GM18499 (cell line): Measurements from ENCODE around the gene DAB2IP.
"Not testable (repeated sequence)": the region's sequence is repeated elsewhere in the genome, so short reads cannot be mapped to it uniquely, and the experiment has no call there.

Experiments
- ATAC-seq: cut with Tn5 transposase; IDR thresholded peaks from one replicate; pipeline ENCODE4 v1.9.1; 2021; ENCODE audit warnings: moderate number of reproducible peaks; ENCODE audit not compliant: insufficient read depth, unreplicated experiment

Gene DAB2IP

DNA sequence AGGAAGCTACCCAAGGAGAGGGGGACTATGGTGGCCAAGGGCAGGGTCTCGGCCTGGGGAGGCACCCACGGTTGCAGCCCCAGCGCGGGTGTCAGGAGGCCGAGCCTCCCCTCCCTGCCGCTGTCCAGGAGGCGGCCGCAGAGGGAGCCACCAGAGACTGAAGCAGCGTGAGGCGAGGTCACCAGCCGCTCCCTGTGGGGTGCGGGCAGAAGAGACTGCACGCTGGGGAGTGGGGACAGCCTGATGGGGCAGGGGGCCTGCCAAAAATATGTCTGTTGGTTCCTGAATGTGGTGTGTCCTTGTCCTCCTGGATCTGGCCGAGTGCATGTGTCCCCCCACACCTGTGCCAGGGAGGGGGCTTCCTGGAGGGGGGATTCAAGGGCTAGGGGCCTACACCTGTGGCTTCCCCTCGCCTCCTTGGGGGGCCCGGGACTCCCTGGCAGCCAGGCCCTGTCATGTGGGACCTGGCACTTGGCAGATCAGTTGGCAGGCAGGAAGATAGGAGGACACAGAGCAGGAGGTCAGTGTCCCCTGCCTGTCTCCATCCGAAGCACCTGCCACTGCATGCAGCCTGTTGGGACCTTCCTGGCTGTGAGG, 131.2 kb downstream of the DAB2IP start:
- ATAC-seq: no peak

DNA sequence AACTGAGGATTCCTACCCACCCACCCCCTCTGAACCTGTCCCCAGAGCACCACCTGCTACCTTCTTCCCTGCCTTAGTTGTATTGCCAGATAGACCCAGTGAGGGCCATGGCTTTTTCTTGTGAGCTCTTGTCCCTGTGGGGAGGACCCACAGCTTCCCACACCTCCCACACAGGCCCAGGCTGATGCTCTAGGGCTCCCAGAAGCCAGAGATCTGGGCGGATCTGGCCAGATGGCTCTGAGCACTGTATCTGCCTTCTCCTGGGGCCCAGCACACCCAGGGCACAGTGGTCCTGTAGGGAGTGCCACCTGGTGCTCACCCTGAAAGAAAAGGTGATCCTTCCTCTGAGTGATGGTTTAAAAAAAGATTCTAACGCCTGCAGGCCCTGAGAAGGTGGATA, 131.7 kb downstream of the DAB2IP start:
- no peak for ATAC-seq

DNA sequence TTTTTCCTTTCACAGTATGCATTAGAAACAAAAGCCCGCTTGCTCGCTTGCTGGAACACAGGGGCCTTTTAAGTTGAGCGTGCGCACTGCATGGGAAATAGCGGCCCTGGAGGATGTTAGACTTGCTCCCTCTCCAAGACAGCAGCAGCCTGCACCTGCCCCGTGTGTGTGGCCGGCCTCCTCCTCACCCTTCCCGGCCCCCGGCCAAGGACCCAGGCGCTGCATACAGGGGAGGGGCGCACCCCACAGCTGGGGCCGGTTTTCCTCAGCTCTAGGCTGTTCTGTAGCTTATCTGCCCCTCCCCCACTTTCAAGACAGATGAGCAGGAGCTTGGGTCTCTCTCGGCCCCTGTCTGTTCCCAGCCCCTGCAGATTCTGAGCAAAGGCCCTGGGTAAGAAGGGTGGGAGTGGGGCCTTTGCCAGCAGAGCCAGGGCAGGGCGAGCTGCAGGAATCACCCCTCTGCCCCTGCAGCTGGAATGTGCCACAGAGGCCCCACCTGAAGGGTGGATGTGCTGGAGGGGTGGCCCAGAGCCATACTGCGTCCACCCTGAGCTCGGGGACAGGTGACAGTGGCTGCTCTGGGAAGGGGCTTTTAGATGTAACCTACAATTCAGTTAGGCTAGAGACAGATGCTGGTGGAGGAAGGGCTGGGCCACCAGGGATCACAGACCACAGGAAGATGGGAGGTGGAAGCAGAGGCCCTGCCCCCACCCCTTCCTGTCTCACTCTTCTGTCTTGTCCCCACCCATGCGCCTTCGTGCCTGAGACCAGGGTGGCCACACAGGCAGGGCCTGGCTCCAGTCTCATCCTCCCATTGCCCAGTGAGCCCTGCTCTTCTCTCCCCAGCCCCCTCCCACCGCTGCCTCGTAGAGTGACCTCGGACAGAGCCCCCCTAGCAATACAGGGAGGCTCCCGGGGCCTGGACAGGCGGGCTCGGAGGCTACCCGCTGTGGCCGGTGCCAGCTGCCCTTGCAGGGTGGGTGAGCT, 132.4 kb downstream of the DAB2IP start:
- ATAC-seq: no peak

DNA sequence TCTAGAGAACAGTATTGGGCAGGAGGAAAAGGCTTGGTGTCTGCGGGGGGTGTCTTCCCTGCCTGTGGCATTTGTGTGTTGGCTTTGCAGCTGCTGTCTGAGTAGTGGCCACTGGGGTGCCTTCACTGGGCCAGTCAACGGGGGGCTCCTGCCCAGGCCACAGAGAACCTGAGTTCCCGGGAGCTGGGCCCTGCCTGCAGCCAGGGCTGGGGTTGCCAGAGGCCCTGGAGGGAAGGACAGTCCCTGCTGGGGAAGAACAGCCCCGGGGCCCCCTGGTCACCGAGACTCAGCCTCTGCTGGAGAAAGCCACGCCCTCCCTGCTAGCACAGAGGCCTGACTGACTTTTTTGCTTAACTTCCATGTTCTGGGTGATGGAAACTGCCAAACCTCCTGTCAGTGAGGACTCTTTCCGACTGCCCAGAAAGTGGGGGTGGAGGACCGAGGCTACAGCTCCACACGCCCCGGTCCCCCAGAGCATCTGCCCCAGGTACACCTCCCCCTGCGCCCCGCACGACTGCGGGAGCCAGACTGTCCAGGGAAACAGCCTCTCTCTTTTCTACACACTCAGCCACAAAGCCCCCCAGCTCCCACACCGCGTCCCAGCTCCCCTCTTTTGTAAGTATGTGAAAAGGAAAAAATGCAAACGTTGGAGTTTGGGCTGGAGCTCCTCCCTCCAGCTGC, 133.4 kb downstream of the DAB2IP start:
- no peak for ATAC-seq

DNA sequence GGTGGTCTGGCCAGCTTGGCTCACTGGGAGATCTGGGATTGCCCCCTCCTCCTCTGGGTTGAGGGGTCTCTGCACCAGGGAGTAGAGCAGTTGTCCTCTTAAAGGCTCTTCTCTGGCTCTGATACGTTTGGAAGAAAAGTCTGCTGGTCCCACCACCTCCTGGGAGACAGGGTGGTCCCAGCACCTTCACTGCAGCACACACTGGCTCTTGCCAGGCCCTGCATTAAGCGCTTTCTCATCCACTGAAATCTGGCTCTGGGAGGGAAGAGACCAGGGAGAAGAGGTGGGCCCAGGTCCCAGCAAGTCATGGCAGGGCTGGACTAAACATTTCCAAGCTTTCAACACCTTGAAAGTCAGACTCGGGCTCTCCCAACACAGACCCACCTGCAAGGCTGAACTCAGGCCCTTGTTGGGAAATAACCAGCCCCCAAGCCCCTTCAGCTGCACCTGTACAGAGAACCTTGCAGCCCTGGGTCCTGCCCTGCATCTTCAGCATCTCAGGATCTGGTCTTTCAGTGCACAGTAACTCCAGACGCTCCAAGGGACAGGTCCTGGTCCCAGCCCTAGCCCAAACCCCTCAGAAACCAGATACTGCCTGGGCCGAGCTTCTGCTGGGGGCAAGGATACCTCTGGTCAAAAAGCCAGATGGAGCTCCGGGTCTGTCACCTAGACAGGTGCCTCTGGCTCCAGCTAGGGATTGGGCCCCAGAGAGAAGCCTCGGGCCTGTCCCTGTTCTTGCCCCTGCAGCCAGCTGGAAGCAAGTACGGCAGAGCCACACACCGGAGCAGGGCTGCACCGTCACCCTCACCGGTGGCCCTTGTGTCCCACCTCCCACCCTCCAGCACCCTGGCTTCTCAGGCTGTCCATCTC, 134.5 kb downstream of the DAB2IP start:
- no peak for ATAC-seq

DNA sequence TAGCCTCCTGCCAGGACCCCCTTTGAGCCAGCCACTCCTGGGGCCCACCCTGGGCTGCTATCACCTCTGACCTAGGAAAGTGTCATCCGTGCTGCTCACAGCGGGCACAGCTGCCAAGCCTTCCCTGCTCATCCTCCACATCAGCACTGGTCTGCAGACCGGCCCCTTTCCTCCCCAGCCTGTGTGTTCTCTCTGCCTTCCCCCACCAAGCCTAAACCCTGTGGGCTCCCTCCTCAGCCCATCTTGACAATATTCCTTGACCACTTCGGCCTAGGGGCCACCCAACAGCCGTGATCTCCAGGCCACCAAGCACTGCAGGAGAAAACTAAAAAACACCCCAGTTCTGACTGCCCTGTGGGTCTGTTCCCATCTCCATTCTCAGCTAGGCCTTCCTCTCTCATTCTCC, 135.1 kb downstream of the DAB2IP start:
- ATAC-seq: no peak

DNA sequence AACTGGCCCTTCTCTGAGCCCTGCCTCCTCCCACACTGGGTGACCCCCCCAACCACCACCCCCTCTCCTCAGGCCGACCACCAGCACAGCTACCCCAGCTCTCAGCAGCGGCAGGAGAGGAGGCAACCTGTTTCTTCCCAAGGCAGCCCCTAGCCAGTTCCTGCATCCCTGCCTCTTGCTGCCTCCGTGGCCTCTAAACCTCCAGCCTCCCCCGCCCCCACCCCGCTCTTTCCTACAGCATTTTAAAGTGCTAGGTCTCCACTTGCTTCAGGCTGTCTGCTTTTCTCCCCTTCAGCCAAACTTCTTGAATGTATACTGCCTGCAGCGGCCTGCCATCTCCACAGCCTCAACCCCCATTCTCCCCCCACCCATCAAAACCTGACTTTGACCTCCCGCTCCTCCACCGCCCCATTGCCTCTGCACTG, 135.6 kb downstream of the DAB2IP start:
- no peak for ATAC-seq

DNA sequence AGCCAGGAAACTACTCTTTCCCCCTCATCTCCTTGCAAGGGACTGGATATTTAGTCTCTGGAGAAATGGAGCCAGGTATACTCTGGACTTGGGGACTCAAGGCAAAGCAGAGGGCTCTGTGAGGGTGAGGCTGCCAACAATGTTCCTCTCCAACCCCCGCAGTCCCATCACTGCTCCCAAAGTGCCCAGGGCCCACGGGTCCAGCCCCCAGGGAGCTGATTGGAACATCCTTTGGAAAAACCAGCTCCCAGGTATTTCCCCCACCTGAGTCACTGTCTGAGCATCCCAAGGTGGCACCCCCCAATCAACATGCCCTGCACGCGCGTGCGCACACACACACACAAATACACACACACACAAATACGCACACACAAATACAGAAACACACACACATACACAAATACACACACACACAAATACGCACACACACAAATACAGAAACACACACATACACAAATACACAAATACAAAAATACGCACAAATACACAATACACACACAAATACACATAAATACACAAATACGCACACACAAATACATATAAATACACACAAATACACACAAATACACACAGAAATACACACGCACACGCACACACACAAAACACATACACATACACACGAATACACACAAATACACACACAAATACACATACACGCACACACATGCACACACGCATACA, 137.4 kb downstream of the DAB2IP start:
- ATAC-seq: no peak

DNA sequence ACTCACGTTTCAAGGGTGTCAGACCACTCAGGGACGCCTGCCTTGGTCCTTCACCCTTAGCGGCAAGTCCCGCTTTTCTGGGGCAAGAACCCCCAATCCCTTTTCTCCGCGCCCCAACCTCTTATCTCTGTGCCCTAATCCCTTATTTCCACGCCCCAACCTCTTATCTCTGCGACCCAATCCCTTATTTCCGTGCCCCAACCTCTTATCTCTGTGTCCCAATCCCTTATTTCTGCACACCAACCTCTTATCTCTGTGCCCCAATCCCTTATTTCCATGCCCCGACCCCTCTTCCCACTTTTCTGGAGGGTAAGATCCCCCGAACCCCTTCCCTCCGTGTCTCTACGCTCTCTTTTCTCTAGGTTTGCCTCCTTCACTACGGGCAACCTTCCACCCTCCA, 139.4 kb downstream of the DAB2IP start:
- no peak for ATAC-seq

DNA sequence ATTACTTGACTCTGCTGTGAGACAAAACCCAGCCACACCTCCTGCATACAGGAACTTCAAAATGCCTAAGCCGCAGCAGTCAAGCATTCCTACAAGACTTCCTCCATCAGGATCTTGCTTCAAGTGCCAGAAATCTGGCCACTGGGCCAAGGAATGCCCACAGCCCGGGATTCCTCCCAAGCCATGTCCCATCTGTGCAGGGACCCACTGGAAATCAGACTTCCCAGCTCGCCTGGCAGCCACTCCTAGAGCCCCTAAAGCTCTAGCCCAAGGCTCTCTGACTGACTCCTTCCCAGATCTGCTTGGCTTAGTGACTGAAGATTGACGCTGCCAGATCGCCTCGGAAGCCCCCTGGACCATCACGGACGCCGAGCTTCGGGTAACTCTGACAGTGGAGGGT, 141.0 kb downstream of the DAB2IP start:
- not testable (repeated sequence) for ATAC-seq

DNA sequence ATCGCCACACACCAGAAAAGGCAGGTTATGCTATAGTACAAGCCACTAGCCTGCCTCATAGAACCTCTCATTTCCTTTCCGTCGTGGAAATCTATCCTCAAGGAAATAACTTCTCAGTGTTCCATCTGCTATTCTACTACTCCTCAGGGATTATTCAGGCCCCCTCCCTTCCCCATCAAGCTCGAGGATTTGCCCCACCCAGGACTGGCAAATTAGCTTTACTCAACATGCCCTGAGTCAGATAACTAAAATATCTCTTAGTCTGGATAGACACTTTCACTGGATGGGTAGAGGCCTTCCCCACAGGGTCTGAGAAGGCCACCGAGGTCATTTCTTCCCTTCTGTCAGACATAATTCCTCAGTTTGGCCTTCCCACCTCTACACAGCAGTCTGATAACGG, 142.9 kb downstream of the DAB2IP start:
- ATAC-seq: not testable (repeated sequence)

DNA sequence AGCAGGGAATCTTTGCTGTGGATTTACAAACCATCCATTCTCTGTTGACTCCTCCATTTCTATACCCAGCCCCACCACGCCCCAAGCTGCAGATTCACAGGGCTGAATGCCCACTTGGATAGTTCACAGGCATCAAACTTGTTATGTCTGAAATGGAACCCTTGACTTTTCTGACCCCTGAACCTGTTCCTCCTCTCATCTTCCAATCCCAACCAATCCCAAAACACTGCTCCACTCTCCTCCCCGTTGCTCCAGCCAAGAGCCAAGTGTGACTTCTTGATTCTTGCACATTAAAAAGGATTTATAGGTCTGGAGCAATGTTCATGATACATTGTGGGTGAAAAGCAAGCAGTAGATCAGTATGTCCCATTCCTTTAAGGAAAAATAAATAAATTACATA, 145.6 kb downstream of the DAB2IP start:
- ATAC-seq: no peak

DNA sequence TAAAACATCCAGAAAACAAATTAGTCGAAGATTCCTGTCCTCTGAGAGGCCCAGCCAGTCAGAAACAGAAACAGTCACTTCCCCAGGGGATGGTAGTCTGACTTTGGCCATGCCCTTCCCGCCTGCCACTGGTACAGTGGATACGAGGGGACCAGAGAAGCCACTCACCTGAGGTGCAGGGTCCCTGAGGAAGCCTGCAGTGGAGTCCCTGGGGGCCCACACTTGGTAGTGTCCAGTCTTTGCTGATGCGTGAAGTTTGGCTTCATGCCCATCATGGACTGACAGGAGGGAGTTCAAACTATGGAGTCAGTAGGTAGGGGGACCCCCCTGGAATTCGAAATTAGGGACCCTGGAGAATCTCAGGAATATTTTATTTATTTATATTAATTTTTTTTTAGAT, 147.5 kb downstream of the DAB2IP start:
- ATAC-seq: no peak

DNA sequence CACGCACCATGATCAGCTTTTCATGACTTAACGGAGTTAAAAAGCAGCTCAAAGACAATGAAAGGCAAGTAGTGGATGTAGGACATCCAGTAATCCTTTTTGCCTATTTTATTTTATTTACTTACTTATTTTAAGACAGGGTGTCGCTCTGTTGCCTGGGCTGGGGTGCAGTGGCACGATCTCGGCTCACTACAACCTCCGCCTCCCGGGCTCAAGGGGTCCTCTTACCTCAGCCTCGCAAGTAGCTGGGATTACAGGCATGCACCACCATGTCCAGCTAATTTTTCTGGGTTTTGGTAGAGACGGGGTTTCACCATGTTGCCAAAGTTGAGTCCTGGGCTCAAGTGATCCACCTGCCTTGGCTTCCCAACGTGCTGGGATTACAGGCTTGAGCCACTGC, 148.9 kb downstream of the DAB2IP start:
- no peak for ATAC-seq

DNA sequence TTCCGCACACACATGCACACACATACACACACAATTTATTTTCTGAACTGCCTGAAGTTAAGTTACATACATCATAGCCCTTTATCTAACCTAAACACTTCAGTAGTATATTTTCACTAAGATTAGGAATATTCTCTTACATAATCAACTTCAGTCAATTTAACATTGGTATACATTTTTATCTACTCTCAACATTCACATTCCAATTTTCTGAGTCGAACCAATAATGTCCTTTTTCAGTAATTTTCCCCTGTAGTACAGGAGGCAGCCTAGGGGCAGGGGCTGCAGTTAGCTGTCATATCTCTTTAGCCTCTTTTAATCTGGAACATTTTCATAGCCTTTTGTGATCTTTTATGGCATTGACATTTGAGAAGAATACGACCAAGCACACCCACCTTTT, 150.1 kb downstream of the DAB2IP start:
- no peak for ATAC-seq

DNA sequence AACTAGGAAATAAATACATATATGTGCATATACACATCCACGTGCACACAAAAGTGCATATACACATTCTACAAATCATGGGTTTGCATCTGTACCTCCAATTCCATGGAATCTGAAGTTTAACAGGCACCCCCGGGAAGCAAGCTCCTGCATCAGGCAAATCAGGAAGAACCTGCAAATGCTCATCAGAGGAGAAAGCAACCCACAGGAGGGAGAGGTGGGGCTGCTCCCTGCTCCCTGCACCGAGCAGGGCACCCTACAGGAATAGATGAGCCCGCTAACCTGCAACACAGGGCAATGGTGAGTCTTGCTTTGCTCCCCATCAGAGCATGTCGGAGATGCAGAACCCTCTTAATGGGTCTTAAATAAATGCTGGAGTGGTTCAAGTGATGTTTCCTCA, 151.3 kb downstream of the DAB2IP start:
- ATAC-seq: no peak

DNA sequence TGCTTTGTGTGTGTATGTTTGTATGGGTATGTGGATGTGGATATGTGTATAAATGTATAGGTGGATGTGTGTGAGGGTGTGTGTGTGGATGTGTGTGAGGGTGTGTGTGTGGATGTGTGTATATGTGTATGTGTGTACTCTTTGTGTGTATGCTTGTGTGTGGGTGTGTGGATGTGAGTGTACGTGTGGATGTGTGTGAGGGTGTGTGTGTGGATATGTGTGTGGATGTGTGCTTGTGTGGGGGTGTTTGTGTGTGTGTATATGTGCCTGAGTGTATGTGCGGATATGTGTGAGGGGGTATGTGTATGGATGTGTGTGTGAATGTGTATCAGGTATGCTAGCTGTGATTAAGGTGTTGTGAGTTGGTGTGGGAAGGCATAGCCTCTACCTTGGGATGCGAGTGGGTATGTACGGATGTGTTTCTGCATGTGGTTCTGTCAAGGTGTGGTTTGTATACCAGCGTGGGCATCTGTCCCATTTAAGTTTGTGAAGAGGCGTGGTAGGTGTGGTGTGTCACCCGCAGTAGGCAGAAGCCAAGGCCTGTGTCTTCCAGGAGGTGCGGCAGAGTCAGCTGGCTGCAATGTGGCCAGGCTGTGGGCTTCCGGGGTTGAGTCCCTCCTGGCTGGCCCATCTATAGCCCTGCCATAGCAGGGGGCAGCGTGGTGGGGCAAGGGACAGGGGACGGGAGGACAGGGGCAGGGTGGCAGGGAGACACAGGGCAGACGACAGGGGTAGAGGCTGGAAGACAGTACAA, 155.8 kb downstream of the DAB2IP start:
- no peak for ATAC-seq

DNA sequence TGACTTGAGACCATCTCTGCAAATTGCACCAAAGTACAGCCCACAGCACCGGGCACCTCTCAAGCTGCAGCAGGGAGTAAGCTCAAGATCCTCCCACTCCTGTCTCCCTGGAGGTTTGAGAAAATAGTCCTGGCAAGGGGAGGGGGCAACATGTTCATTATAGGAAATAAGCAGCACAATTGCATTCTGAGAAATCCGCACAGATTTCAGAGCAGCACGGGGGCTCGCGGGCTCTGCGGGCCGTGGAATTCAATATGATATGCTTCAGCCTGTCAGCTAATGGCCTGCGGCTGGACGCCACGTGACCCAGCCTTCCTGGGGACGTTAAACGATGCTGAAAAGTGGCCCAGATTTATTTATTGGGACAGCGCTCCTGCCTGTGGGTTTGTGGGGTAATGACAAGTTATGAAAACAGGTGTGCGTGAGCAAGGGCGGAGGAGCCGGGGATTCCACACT, 156.4 kb downstream of the DAB2IP start:
- no peak for ATAC-seq

DNA sequence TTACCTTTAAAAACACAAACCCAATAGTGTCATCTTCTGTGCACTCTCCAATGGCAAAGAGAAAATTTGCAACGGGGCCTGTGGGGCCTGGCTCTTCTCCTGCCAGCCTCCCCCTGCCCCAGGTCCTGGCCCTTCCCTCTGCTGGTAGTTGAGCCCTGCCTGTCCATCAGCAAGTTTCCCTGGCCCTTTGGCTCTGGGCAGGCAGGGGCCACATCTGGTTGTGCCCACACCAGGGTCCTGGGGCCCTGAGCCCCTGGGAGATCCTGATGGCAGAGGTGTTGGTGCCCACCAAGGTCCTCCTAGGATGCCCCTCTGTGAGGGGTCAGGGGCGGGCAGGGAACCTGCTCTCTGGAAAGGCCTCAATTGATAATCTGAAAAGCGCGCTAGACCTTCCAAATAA, 157.3 kb downstream of the DAB2IP start:
- ATAC-seq: no peak
